Activated CD8-positive, alpha-beta memory T cell treated with anti-CD3 and anti-CD28 coated beads, Interleukin-2, amount 10 ng/mL, durations not matched to agents 7 days and 5 days (primary cell): ENCODE measurements around the gene SEPSECS. TPM values are rescaled to one million over a fixed set of nuclear protein-coding genes. Genes with fewer than 3 reads are reported as not detected.

Source experiments
- ATAC-seq: fragments of 150-1000 bp; cut with Tn5 transposase; one replicate; pipeline ENCODE4 v1.10.0; 2021; ENCODE audit warnings: moderate library complexity
- CTCF ChIA-PET: fragments of 350-600 bp; sonication (Branson Sonifier 250); formaldehyde crosslinking; loops from one replicate; lab custom pipeline; 2021; ENCODE audit warnings: antibody characterized with exemption; lab: Charles Lee
- DNase-seq: peaks from one replicate; pipeline ENCODE4 v3.0.0-alpha.2; 2020
- H3K27ac Mint-ChIP-seq: one replicate; pipeline ENCODE4 v1.8.0; 2021; ENCODE audit warnings: mild to moderate bottlenecking, mixed read lengths
- H3K27me3 Mint-ChIP-seq: one replicate; pipeline ENCODE4 v1.8.0; 2021; ENCODE audit warnings: mixed read lengths
- H3K36me3 Mint-ChIP-seq: one replicate; pipeline ENCODE4 v1.8.0; 2021; ENCODE audit warnings: mild to moderate bottlenecking, mixed read lengths
- H3K4me1 Mint-ChIP-seq: one replicate; pipeline ENCODE4 v1.8.0; 2021; ENCODE audit warnings: mixed read lengths
- H3K4me3 Mint-ChIP-seq: one replicate; pipeline ENCODE4 v1.8.0; 2021; ENCODE audit warnings: mild to moderate bottlenecking, moderate library complexity, mixed read lengths
- H3K9me3 Mint-ChIP-seq: one replicate; pipeline ENCODE4 v1.8.0; 2022; ENCODE audit warnings: low read depth, mixed read lengths
- total RNA-seq, 2 experiments: library from RNA; stranded (reverse); gene quantifications; one replicate each; pipeline ENCODE4 v1.2.3, GENCODE V29; 2021

SEPSECS gene
- total RNA-seq, 2 experiments from 2014 or later, result 12.9 TPM

DNA sequence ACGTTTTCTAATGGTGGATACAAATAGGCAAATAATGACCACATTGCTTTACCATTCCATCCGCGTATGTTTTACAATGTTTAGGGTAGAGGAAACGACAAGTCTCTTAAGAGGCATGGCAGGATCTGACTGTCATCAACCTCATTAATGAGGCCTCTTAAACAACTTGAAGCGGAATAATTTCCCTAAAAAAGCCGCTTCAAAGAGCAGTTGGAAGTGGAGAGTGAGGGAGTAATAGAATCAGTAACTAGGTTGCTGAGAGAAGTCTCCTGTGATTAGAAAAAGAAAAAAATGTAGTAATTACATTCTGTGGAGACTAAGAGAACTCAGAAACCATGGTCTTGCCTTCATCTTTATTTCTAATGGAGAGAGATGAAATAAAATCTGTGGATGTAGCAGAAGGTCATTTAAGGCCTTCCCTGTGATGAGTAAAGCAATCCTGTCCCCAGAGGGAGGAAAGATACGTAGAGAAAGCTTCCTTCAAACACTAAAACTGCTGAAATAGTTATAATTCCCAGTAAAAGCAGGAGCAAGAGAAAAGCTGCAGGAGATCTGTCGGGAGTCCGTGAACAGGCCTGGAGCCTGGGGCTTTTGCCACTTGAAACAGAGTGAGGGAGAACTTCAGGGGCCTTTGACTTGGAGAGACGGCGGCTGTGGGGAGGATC, 11.1 kb upstream of the SEPSECS start:
- H3K4me3 Mint-ChIP-seq, result no peak overlapping the region
- no peaks in the 10 kb centered on the region for H3K27me3 Mint-ChIP-seq
- no peaks in the 10 kb centered on the region for H3K9me3 Mint-ChIP-seq
- CTCF ChIA-PET, result no interaction called here
- H3K4me1 Mint-ChIP-seq, result peaks cover 3% of the 10 kb centered on the region
- H3K36me3 Mint-ChIP-seq, result peaks cover 24% of the 10 kb centered on the region
- H3K27ac Mint-ChIP-seq, result no peak overlapping the region
- DNase-seq (no peak), ATAC-seq (no peak)

- H3K36me3 Mint-ChIP-seq, result peaks cover 34% of the 10 kb centered on the region
- no peaks in the 10 kb centered on the region for H3K9me3 Mint-ChIP-seq
- H3K4me1 Mint-ChIP-seq, result peaks cover 5% of the 10 kb centered on the region
- ATAC-seq (no peak), DNase-seq (no peak)
- H3K4me3 Mint-ChIP-seq, result no peak overlapping the region
- CTCF ChIA-PET, result interaction anchor here (1.2 kb wide), 1 partner anchor 25 kb away, joined by 3 read pairs; no protein-coding TSS in a partner anchor
- no peak overlapping the region for H3K27ac Mint-ChIP-seq
- H3K27me3 Mint-ChIP-seq, result no peaks in the 10 kb centered on the region
Observed at GRCh38 chr4:25169446-25169845, 9.2 kb upstream of the SEPSECS start.

GRCh38 chr4:25165916-25166315, 5.7 kb upstream of the SEPSECS start:
- no peak for DNase-seq
- H3K9me3 Mint-ChIP-seq, result no peaks in the 10 kb centered on the region
- H3K27ac Mint-ChIP-seq, result no peak overlapping the region
- H3K4me3 Mint-ChIP-seq, result no peak overlapping the region
- H3K27me3 Mint-ChIP-seq, result no peaks in the 10 kb centered on the region
- no peak for ATAC-seq
- peaks cover 25% of the 10 kb centered on the region for H3K4me1 Mint-ChIP-seq
- H3K36me3 Mint-ChIP-seq, result peaks cover 39% of the 10 kb centered on the region
- CTCF ChIA-PET, result no interaction called here

DNA sequence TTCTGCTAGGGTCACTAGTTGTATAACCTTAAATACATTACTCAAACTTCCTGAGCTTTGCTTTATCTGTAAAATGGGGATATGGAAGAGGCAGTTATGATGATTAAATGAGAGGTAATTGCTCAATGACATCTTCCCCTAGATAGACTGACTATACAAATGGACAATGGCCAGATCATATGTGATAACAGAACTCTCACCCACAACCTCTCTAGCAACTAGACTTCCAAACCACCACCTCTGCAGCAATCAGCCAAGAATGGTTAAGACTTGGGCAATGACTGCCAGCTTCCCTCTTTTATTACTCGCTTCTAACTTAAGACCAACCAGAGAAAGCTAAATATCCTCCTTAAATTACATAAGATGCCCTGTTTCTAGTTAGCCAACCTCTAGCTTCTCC, 2.9 kb upstream of the SEPSECS start:
- no peak for ATAC-seq
- H3K27me3 Mint-ChIP-seq, result no peaks in the 10 kb centered on the region
- no peak for DNase-seq
- peaks cover 37% of the 10 kb centered on the region for H3K4me1 Mint-ChIP-seq
- no peak overlapping the region for H3K4me3 Mint-ChIP-seq
- H3K27ac Mint-ChIP-seq, result no peak overlapping the region
- peaks cover 35% of the 10 kb centered on the region for H3K36me3 Mint-ChIP-seq
- no peaks in the 10 kb centered on the region for H3K9me3 Mint-ChIP-seq
- CTCF ChIA-PET, result interaction anchor here (0.9 to 4.2 kb wide), 3 partner anchors 11 to 71 kb away, joined by 3 to 30 read pairs (median 3); partner anchors contain the start of gene PI4K2B

GRCh38 chr4:25162566-25162965, 2.3 kb upstream of the SEPSECS start:
- DNase-seq (no peak), ATAC-seq (no peak)
- Mint-ChIP-seq H3K36me3 (peaks cover 37% of the 10 kb centered on the region), H3K27me3 (no peaks in the 10 kb centered on the region), H3K27ac (no peak overlapping the region), H3K9me3 (no peaks in the 10 kb centered on the region), H3K4me3 (no peak overlapping the region), H3K4me1 (peaks cover 39% of the 10 kb centered on the region)
- CTCF ChIA-PET, result interaction anchor here (2.0 to 4.2 kb wide), 3 partner anchors 17 to 150 kb away, joined by 10 to 30 read pairs (median 24); partner anchors contain the start of genes PI4K2B and ZCCHC4

- DNase-seq (no peak), ATAC-seq (no peak)
- Mint-ChIP-seq H3K4me3 (peak overlapping the region; percentile 83), H3K27ac (peak overlapping the region; percentile 90), H3K36me3 (peaks cover 40% of the 10 kb centered on the region), H3K4me1 (peaks cover 42% of the 10 kb centered on the region), H3K9me3 (no peaks in the 10 kb centered on the region), H3K27me3 (no peaks in the 10 kb centered on the region)
- CTCF ChIA-PET, result interaction anchor here (0.6 to 4.2 kb wide), 6 partner anchors 18 to 359 kb away, joined by 3 to 30 read pairs (median 6); partner anchors contain the start of genes PI4K2B and ZCCHC4
Observed at GRCh38 chr4:25161593-25161950, 1.3 kb upstream of the SEPSECS start.

DNA sequence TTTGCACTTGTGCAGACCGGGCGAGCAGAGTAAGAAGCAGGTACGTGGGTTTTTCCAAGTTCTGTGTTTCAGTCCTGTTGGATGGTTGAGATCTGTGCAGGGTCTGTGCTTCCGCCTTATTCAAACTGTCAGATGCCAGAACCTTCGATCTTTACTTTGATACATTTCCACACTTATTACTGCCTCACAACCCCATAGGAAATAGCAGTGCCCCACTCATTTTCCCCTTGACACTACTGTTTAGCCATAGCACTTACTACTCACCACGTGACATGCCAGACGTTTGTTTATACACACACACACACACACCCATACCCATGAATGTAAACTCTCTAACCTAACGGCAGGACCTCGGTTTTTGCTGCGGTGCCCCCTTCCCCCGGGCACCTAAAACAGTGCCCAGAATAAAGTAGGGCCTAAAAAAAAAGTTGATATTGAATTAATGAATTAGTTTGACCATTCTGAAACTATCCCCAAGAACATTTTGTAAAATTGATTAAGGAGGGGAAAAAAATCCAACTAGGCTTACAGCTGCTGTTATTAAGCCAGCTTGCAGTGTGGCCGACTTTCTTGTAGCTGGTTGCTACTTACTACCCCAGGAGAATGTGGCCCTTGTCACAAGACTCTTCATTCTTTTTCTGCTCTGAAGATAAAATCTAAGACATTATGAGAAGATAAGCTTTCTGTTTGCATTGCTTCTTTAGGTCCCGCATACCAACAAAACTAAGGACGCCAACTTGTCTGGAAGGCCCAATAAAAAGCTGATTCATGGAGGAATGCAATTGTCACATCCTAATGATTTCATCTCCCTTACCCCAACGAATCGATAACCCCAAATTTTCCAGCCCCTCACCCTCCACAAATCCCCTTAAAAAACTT, 704 bp upstream of the SEPSECS start:
- H3K9me3 Mint-ChIP-seq, result no peaks in the 10 kb centered on the region
- H3K27me3 Mint-ChIP-seq, result no peaks in the 10 kb centered on the region
- ATAC-seq, result peak; percentile 46
- DNase-seq, result no peak
- peak overlapping the region; percentile 90 for H3K27ac Mint-ChIP-seq
- H3K36me3 Mint-ChIP-seq, result peaks cover 35% of the 10 kb centered on the region
- CTCF ChIA-PET, result interaction anchor here (0.6 to 4.2 kb wide), 9 partner anchors 10 to 360 kb away, joined by 3 to 30 read pairs (median 4); partner anchors contain the start of genes PI4K2B and ZCCHC4
- peak overlapping the region; percentile 83 for H3K4me3 Mint-ChIP-seq
- peaks cover 42% of the 10 kb centered on the region for H3K4me1 Mint-ChIP-seq

DNA sequence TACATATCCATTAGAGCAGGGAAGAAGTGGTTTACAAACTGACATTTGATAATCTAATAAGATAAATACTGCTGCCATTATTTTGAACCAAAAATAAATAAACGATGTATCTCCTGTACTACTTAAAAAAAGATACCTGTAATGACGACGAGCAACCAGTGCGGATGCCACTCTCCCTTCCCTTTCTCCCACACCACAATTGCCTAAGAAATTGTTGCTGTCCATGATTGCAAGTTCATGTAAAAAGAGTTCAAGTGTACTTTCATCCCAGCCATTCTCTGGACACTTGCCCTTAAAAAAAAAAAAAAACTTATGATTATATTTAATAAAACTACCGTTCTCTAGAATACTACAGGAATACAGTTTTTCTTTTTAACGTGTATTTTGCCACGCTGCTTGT, 1.4 kb downstream of the SEPSECS start:
- Mint-ChIP-seq H3K4me1 (peaks cover 41% of the 10 kb centered on the region), H3K27me3 (no peaks in the 10 kb centered on the region), H3K27ac (peak overlapping the region; percentile 90), H3K36me3 (peaks cover 25% of the 10 kb centered on the region), H3K4me3 (peak overlapping the region; percentile 83), H3K9me3 (no peaks in the 10 kb centered on the region)
- CTCF ChIA-PET, result interaction anchor here (0.6 to 1.2 kb wide), 2 partner anchors 14 to 160 kb away, joined by 3 to 4 read pairs; no protein-coding TSS in a partner anchor
- ATAC-seq (no peak), DNase-seq (no peak)

- no peak for DNase-seq
- peaks cover 20% of the 10 kb centered on the region for H3K36me3 Mint-ChIP-seq
Observed at GRCh38 chr4:25157081-25157480, 3.2 kb downstream of the SEPSECS start.

DNA sequence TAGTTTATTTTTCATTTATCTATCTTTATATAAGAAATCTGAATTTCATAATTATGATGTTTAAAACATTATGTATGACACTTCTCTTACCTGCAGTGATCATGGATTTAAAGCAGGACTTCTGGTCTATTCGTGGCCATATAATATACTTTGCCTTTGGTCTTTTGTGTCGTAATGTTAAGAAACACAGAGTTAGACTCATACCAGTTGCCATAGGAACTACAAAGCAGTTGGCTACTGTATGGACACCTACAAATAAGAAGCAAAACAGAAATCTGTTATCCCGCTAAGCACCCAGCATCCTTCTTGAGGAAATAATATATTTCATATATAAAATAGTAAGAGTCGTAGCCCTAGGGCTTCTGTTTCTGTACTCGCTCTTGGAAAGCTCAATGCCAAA, 4.3 kb downstream of the SEPSECS start:
- CTCF ChIA-PET, result interaction anchor here (0.7 to 1.6 kb wide), 3 partner anchors 11 to 212 kb away, joined by 3 to 4 read pairs (median 3); partner anchors contain the start of gene ZCCHC4
- DNase-seq, result no peak
- H3K27me3 Mint-ChIP-seq, result no peaks in the 10 kb centered on the region
- H3K36me3 Mint-ChIP-seq, result peaks cover 19% of the 10 kb centered on the region
- no peak overlapping the region for H3K27ac Mint-ChIP-seq
- H3K4me1 Mint-ChIP-seq, result peaks cover 21% of the 10 kb centered on the region
- H3K4me3 Mint-ChIP-seq, result no peak overlapping the region
- no peak for ATAC-seq
- no peaks in the 10 kb centered on the region for H3K9me3 Mint-ChIP-seq

More at GRCh38 chr4:25157081-25157480, 3.2 kb downstream of the SEPSECS start:
- Mint-ChIP-seq H3K27me3 (no peaks in the 10 kb centered on the region), H3K4me1 (peaks cover 30% of the 10 kb centered on the region), H3K4me3 (no peak overlapping the region), H3K9me3 (no peaks in the 10 kb centered on the region), H3K27ac (no peak overlapping the region)
- CTCF ChIA-PET, result interaction anchor here (0.8 to 1.6 kb wide), 2 partner anchors 12 to 156 kb away, joined by 3 read pairs; partner anchors contain the start of gene ZCCHC4
- ATAC-seq, result no peak

- Mint-ChIP-seq H3K36me3 (peaks cover 24% of the 10 kb centered on the region), H3K4me3 (no peak overlapping the region), H3K27me3 (no peaks in the 10 kb centered on the region), H3K27ac (no peak overlapping the region), H3K4me1 (peaks cover 20% of the 10 kb centered on the region), H3K9me3 (no peaks in the 10 kb centered on the region)
- DNase-seq, result no peak
- CTCF ChIA-PET, result interaction anchor here (1.2 to 1.3 kb wide), 2 partner anchors 10 to 71 kb away, joined by 3 to 8 read pairs; no protein-coding TSS in a partner anchor
- ATAC-seq, result no peak
Observed at GRCh38 chr4:25154594-25155265, 5.5 kb downstream of the SEPSECS start.

- H3K4me3 Mint-ChIP-seq, result no peak overlapping the region
- CTCF ChIA-PET, result interaction anchor here (0.6 to 2.8 kb wide), 2 partner anchors 12 to 166 kb away, joined by 3 to 9 read pairs; no protein-coding TSS in a partner anchor
- ATAC-seq, result no peak
Observed at GRCh38 chr4:25146076-25146475, 14.2 kb downstream of the SEPSECS start.

More at GRCh38 chr4:25146076-25146475, 14.2 kb downstream of the SEPSECS start:
- H3K9me3 Mint-ChIP-seq, result no peaks in the 10 kb centered on the region
- DNase-seq, result no peak
- H3K4me1 Mint-ChIP-seq, result peaks cover 2% of the 10 kb centered on the region
- H3K36me3 Mint-ChIP-seq, result peaks cover 18% of the 10 kb centered on the region
- H3K27ac Mint-ChIP-seq, result no peak overlapping the region
- no peaks in the 10 kb centered on the region for H3K27me3 Mint-ChIP-seq
